GM23338 (cell line): ENCODE results near the gene TMEM143. TPM values are rescaled to one million over a fixed set of nuclear protein-coding genes. Genes with fewer than 3 reads are reported as not detected.

ENCODE experiments used
- ATAC-seq: fragments of 200-7000 bp; cut with Tn5 transposase; 3 replicates; pipeline ENCODE4 v1.9.1; 2020
- DNase-seq: peaks from one replicate; pipeline ENCODE4 v3.0.0-alpha.2; 2015; ENCODE audit warnings: low spot score
- H2AFZ ChIP-seq: fragments of 200-600 bp; sonication (generic); 2 replicates; pipeline ENCODE4 v1.8.0; 2016; ENCODE audit warnings: antibody characterized with exemption, mild to moderate bottlenecking, moderate library complexity
- H3F3A ChIP-seq: fragments of 200-600 bp; sonication (generic); replicated peaks from 2 replicates; pipeline ENCODE4 v1.8.0; 2017; ENCODE audit warnings: antibody characterized with exemption, mixed run types, low read depth
- H3K27ac ChIP-seq: fragments of 200-600 bp; sonication (generic); 2 replicates; pipeline ENCODE4 v1.6.1; 2016; ENCODE audit warnings: low read depth
- H3K27me3 ChIP-seq: fragments of 200-600 bp; sonication (generic); 2 replicates; pipeline ENCODE4 v1.8.0; 2016; ENCODE audit warnings: mild to moderate bottlenecking, mixed run types, moderate library complexity; ENCODE audit not compliant: insufficient read depth
- H3K36me3 ChIP-seq: fragments of 200-600 bp; sonication (generic); 2 replicates; pipeline ENCODE4 v1.8.0; 2016; ENCODE audit warnings: mild to moderate bottlenecking; ENCODE audit not compliant: insufficient read depth
- H3K4me1 ChIP-seq: fragments of 200-600 bp; sonication (generic); 2 replicates; pipeline ENCODE4 v1.8.0; 2016; ENCODE audit warnings: mild to moderate bottlenecking, moderate library complexity; ENCODE audit not compliant: insufficient read depth
- H3K4me2 ChIP-seq: fragments of 200-600 bp; sonication (generic); 2 replicates; pipeline ENCODE4 v1.7.1; 2017; ENCODE audit warnings: mixed run types
- H3K4me3 ChIP-seq: fragments of 200-600 bp; sonication (generic); 2 replicates; pipeline ENCODE4 v1.6.1; 2016; ENCODE audit warnings: mixed run types
- H3K79me2 ChIP-seq: fragments of 200-600 bp; sonication (generic); replicated peaks from 2 replicates; pipeline ENCODE4 v1.8.0; 2017; ENCODE audit warnings: mild to moderate bottlenecking; ENCODE audit not compliant: insufficient read depth
- H3K9me2 ChIP-seq: fragments of 200-600 bp; sonication (generic); 2 replicates; pipeline ENCODE4 v1.8.0; 2017; ENCODE audit not compliant: insufficient read depth
- H4K20me1 ChIP-seq: fragments of 200-600 bp; sonication (generic); replicated peaks from 2 replicates; pipeline ENCODE4 v1.8.0; 2017; ENCODE audit warnings: mild to moderate bottlenecking; ENCODE audit not compliant: insufficient read depth
- H3K27ac Mint-ChIP-seq: 2 replicates; pipeline ENCODE4 v1.8.0; 2020; ENCODE audit warnings: inconsistent platforms, mild to moderate bottlenecking, moderate library complexity, mixed read lengths
- H3K27me3 Mint-ChIP-seq: 3 replicates; pipeline ENCODE4 v1.8.0; 2022; ENCODE audit warnings: low read depth, mild to moderate bottlenecking, moderate library complexity, mixed read lengths, inconsistent platforms; ENCODE audit not compliant: insufficient read depth, poor library complexity
- H3K36me3 Mint-ChIP-seq: 3 replicates; pipeline ENCODE4 v1.8.0; 2021; ENCODE audit warnings: low read depth, mild to moderate bottlenecking, inconsistent platforms, moderate library complexity, mixed read lengths
- H3K4me1 Mint-ChIP-seq: 3 replicates; pipeline ENCODE4 v1.8.0; 2020; ENCODE audit warnings: mild to moderate bottlenecking, inconsistent platforms, mixed read lengths
- H3K4me3 Mint-ChIP-seq: 3 replicates; pipeline ENCODE4 v1.8.0; 2021; ENCODE audit warnings: moderate library complexity, mild to moderate bottlenecking, inconsistent platforms, mixed read lengths
- H3K9me3 Mint-ChIP-seq: 3 replicates; pipeline ENCODE4 v1.8.0; 2020; ENCODE audit warnings: moderate library complexity, mild to moderate bottlenecking, inconsistent platforms, mixed read lengths
- CREB1 ChIP-seq: fragments of 250-450 bp; sonication (Bioruptor Pico); IDR thresholded peaks from 2 replicates; pipeline ENCODE4 v1.5.0; 2020; ENCODE audit warnings: low read depth, mild to moderate bottlenecking, moderate library complexity
- EZH2 ChIP-seq: fragments of 200-600 bp; sonication (generic); IDR thresholded peaks from one replicate; pipeline ENCODE4 v1.8.0; 2017; ENCODE audit warnings: antibody characterized with exemption, mild to moderate bottlenecking, low read depth; ENCODE audit not compliant: unreplicated experiment
- EZH2phosphoT487 ChIP-seq: fragments of 200-600 bp; sonication (generic); IDR thresholded peaks from one replicate; pipeline ENCODE4 v1.8.1; 2018; ENCODE audit warnings: antibody characterized with exemption; ENCODE audit not compliant: unreplicated experiment
- JUNB ChIP-seq: IDR thresholded peaks from one replicate; pipeline ENCODE4 v1.6.1; 2016; ENCODE audit warnings: antibody characterized with exemption; ENCODE audit not compliant: unreplicated experiment
- NANOG ChIP-seq: IDR thresholded peaks from 2 replicates; pipeline ENCODE4 v1.6.1; 2016; ENCODE audit warnings: antibody characterized with exemption, borderline replicate concordance
- POLR2AphosphoS5 ChIP-seq: IDR thresholded peaks from 2 replicates; pipeline ENCODE4 v1.6.1; 2016; ENCODE audit warnings: antibody characterized with exemption, low read depth
- ZNF331 ChIP-seq: fragments of 250-450 bp; sonication (Bioruptor Pico); IDR thresholded peaks from 2 replicates; pipeline ENCODE4 v1.5.0; 2020; ENCODE audit warnings: low read depth, mild to moderate bottlenecking, moderate library complexity
- polyA plus RNA-seq: library from polyadenylated mRNA; unstranded; fragments of >200 nt; fragmentation: Nextera tagmentation; extraction: Ambion mirVana; gene quantifications from 2 replicates; pipeline ENCODE4 v1.2.1, GENCODE V29; 2016
- total RNA-seq: library from RNA; depleted of rRNA; stranded (reverse); fragments of >200 nt; shearing (Covaris generic); gene quantifications from 2 replicates; pipeline ENCODE4 v1.2.3, GENCODE V29; 2014
- TF ChIP-seq, protein P1 (sequence below), 2 experiments: fragments of 200-600 bp in 1 of 2; sonication (generic) in 1 of 2; conservative IDR thresholded peaks; 2 replicates each; pipeline versions ENCODE4 v1.5.1 to v1.6.1; 2016 to 2017; ENCODE audit warnings: antibody characterized with exemption in 2 of 2, low read depth in 2 of 2, mild to moderate bottlenecking in 2 of 2, moderate library complexity in 1 of 2

Gene TMEM143
- total and polyA plus RNA-seq, 2 experiments from 2014 or later: 12.8 to 15.0 TPM

- H3K4me3 Mint-ChIP-seq: peak overlapping the region; percentile 84
- peak overlapping the region; percentile 95 for H3K4me2 ChIP-seq
Observed at GRCh38 chr19:48398375-48399235, 34.9 kb upstream of the TMEM143 start.

GRCh38 chr19:48398102-48398374 is 34.3 kb upstream of the TMEM143 start:
- no peak for TF ChIP-seq ZNF331 (CRISPR knock-in tag)
- no peak for TF ChIP-seq EZH2phosphoT487
- TF ChIP-seq JUNB: no peak
- no peak for TF ChIP-seq POLR2AphosphoS5
- no peak for TF ChIP-seq EZH2
- no peak for TF ChIP-seq CREB1 (CRISPR knock-in tag)
- no peak for TF ChIP-seq NANOG
- peaks cover 56% of the 10 kb centered on the region for H3K27me3 Mint-ChIP-seq
- peak overlapping the region; percentile 84 for H3K4me3 Mint-ChIP-seq
- no peak overlapping the region for H3K27ac ChIP-seq
- peaks cover 5% of the 10 kb centered on the region; the same call in 2 of the 3 replicates for H3K9me3 Mint-ChIP-seq
- H3K27ac Mint-ChIP-seq: no peak overlapping the region; the same call in 1 of the 2 replicates
- H3K4me3 ChIP-seq: peak overlapping the region; percentile 79
- no peaks in the 10 kb centered on the region for H3K36me3 ChIP-seq
- H3K4me2 ChIP-seq: peak overlapping the region; percentile 95
- no peaks in the 10 kb centered on the region for H3K9me2 ChIP-seq
- H3K36me3 Mint-ChIP-seq: peaks cover 4% of the 10 kb centered on the region; the same call in 2 of the 3 replicates
- peaks cover 52% of the 10 kb centered on the region for H3K27me3 ChIP-seq
- no peak overlapping the region for H2AFZ ChIP-seq
- H4K20me1 ChIP-seq: no peaks in the 10 kb centered on the region
- ATAC-seq (no peak), DNase-seq (no peak)
- peaks cover 19% of the 10 kb centered on the region for H3F3A ChIP-seq
- no peaks in the 10 kb centered on the region; the same call in 1 of the 2 replicates for H3K79me2 ChIP-seq
- H3K4me1 ChIP-seq: peaks cover 59% of the 10 kb centered on the region
- peaks cover 67% of the 10 kb centered on the region for H3K4me1 Mint-ChIP-seq

More at GRCh38 chr19:48398375-48399235, 34.9 kb upstream of the TMEM143 start:
- peak; percentile 97 for DNase-seq
- Histone ChIP-seq H3K36me3 (no peaks in the 10 kb centered on the region), H3K79me2 (no peaks in the 10 kb centered on the region; the same call in 1 of the 2 replicates), H3K4me1 (peaks cover 60% of the 10 kb centered on the region), H3K27me3 (peaks cover 47% of the 10 kb centered on the region), H3K4me3 (peak overlapping the region; percentile 79), H3F3A (peaks cover 19% of the 10 kb centered on the region), H3K9me2 (no peaks in the 10 kb centered on the region), H4K20me1 (no peaks in the 10 kb centered on the region), H2AFZ (no peak overlapping the region), H3K27ac (peak overlapping the region; percentile 97)
- Mint-ChIP-seq H3K4me1 (peaks cover 70% of the 10 kb centered on the region), H3K9me3 (peaks cover 5% of the 10 kb centered on the region; the same call in 2 of the 3 replicates), H3K27ac (peak overlapping the region; percentile 86), H3K36me3 (peaks cover 4% of the 10 kb centered on the region; the same call in 2 of the 3 replicates), H3K27me3 (peaks cover 53% of the 10 kb centered on the region)
- peak; percentile 61 for ATAC-seq
- TF ChIP-seq POLR2AphosphoS5 (peak; percentile 89), EZH2 (no peak)

- no peak for ATAC-seq
- peaks cover 58% of the 10 kb centered on the region for H3K27me3 Mint-ChIP-seq
- Histone ChIP-seq H3K9me2 (no peaks in the 10 kb centered on the region), H2AFZ (no peak overlapping the region), H3K79me2 (no peaks in the 10 kb centered on the region; the same call in 1 of the 2 replicates), H3K4me2 (peak overlapping the region; percentile 95), H3F3A (peaks cover 19% of the 10 kb centered on the region), H3K27ac (no peak overlapping the region), H4K20me1 (no peaks in the 10 kb centered on the region), H3K27me3 (peaks cover 58% of the 10 kb centered on the region), H3K4me3 (peak overlapping the region; percentile 79), H3K4me1 (peaks cover 61% of the 10 kb centered on the region), H3K36me3 (no peaks in the 10 kb centered on the region)
- H3K36me3 Mint-ChIP-seq: peaks cover 4% of the 10 kb centered on the region; the same call in 2 of the 3 replicates
- H3K4me1 Mint-ChIP-seq: peaks cover 68% of the 10 kb centered on the region
- DNase-seq: no peak
- H3K27ac Mint-ChIP-seq: no peak overlapping the region; the same call in 1 of the 2 replicates
- peaks cover 5% of the 10 kb centered on the region; the same call in 2 of the 3 replicates for H3K9me3 Mint-ChIP-seq
- H3K4me3 Mint-ChIP-seq: peak overlapping the region; percentile 84
- TF ChIP-seq, protein P1, sequence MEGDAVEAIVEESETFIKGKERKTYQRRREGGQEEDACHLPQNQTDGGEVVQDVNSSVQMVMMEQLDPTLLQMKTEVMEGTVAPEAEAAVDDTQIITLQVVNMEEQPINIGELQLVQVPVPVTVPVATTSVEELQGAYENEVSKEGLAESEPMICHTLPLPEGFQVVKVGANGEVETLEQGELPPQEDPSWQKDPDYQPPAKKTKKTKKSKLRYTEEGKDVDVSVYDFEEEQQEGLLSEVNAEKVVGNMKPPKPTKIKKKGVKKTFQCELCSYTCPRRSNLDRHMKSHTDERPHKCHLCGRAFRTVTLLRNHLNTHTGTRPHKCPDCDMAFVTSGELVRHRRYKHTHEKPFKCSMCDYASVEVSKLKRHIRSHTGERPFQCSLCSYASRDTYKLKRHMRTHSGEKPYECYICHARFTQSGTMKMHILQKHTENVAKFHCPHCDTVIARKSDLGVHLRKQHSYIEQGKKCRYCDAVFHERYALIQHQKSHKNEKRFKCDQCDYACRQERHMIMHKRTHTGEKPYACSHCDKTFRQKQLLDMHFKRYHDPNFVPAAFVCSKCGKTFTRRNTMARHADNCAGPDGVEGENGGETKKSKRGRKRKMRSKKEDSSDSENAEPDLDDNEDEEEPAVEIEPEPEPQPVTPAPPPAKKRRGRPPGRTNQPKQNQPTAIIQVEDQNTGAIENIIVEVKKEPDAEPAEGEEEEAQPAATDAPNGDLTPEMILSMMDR (conservative IDR thresholded peaks at IDR 0.05; ENCODE audit: low read depth in 2 of 2): no peak
Observed at GRCh38 chr19:48397263-48398101, 33.7 kb upstream of the TMEM143 start.
